CD4-positive, alpha-beta T cell (primary cell): ENCODE data around the gene CACNG7. TPM values are rescaled to one million over a fixed set of nuclear protein-coding genes. Genes with fewer than 3 reads are reported as not detected.

Source experiments
- ATAC-seq: fragments of 200-7000 bp; cut with Tn5 transposase; one replicate; pipeline ENCODE4 v1.10.0; 2022; ENCODE audit warnings: mild to moderate bottlenecking; ENCODE audit not compliant: poor library complexity
- CTCF ChIA-PET: fragments of 350-600 bp; sonication (Branson Sonifier 250); formaldehyde crosslinking; loops from one replicate; lab custom pipeline; 2021; ENCODE audit warnings: antibody characterized with exemption, inconsistent platforms; lab: Charles Lee
- POLR2A ChIA-PET: fragments of 350-600 bp; sonication (Branson Sonifier 250); formaldehyde crosslinking; loops from one replicate; lab custom pipeline; 2021; ENCODE audit warnings: antibody characterized with exemption, inconsistent platforms; lab: Charles Lee
- DNase-seq, 14 experiments: peaks; one replicate each; pipeline ENCODE4 v3.0.0-alpha.2; 2013 to 2020; ENCODE audit warnings: mixed read lengths in 2 of 14
- H3K27ac ChIP-seq, 2 donors: one replicate each; pipeline versions ENCODE4 v1.5.1 to v1.7.0; 2013; ENCODE audit warnings: low read length in 2 of 2, low read depth in 1 of 2, mild to moderate bottlenecking in 1 of 2
- H3K27me3 ChIP-seq, 2 experiments: 1 replicate in 1 of 2; 2 replicates in 1 of 2; pipeline versions ENCODE4 v1.6.1 to v1.7.0; 2013; ENCODE audit warnings: low read length in 2 of 2, control low read depth in 1 of 2, mild to moderate bottlenecking in 1 of 2, moderate library complexity in 1 of 2; ENCODE audit not compliant: insufficient read depth in 2 of 2, control insufficient read depth in 1 of 2
- H3K36me3 ChIP-seq: one replicate; pipeline ENCODE4 v1.6.1; 2013; ENCODE audit warnings: low read length, control low read depth; ENCODE audit not compliant: insufficient read depth
- H3K4me1 ChIP-seq: one replicate; pipeline ENCODE4 v1.6.1; 2013; ENCODE audit warnings: low read length, control low read depth; ENCODE audit not compliant: insufficient read depth
- H3K4me3 ChIP-seq: one replicate; pipeline ENCODE4 v1.5.1; 2013; ENCODE audit warnings: mild to moderate bottlenecking, low read length, moderate library complexity
- H3K9me3 ChIP-seq, 2 experiments: 1 replicate in 1 of 2; 2 replicates in 1 of 2; pipeline versions ENCODE4 v1.6.1 to v1.7.0; 2013; ENCODE audit warnings: low read length in 2 of 2, mild to moderate bottlenecking in 2 of 2, control low read depth in 1 of 2, moderate library complexity in 1 of 2; ENCODE audit not compliant: control insufficient read depth in 1 of 2, insufficient read depth in 1 of 2
- H3K27ac Mint-ChIP-seq: one replicate; pipeline ENCODE4 v1.8.0; 2020; ENCODE audit warnings: mixed read lengths
- H3K27me3 Mint-ChIP-seq: one replicate; pipeline ENCODE4 v1.8.0; 2021; ENCODE audit warnings: mixed read lengths
- H3K36me3 Mint-ChIP-seq: one replicate; pipeline ENCODE4 v1.8.0; 2021; ENCODE audit warnings: low read depth, mixed read lengths
- H3K4me1 Mint-ChIP-seq: one replicate; pipeline ENCODE4 v1.8.0; 2021; ENCODE audit warnings: low read depth, mixed read lengths
- H3K4me3 Mint-ChIP-seq: one replicate; pipeline ENCODE4 v1.8.0; 2020; ENCODE audit warnings: mild to moderate bottlenecking, mixed read lengths
- H3K9me3 Mint-ChIP-seq: one replicate; pipeline ENCODE4 v1.8.0; 2020; ENCODE audit warnings: mixed read lengths
- intact Hi-C, 2 experiments: fragments of 100-400 bp; cut with DNase I in 1 of 2; cut with micrococcal nuclease in 1 of 2; formaldehyde crosslinking; loops; one replicate each; pipeline versions ENCODE4 v1.15.1 to v1.9.0; 2023 to 2025; cut with DNase I, micrococcal nuclease
- total RNA-seq, 174 experiments: library from RNA in 2 of 174; stranded (reverse) in 2 of 174; gene quantifications; one replicate each; pipeline ENCODE4 v1.2.3 and lab custom pipeline; 2021 to 2026
- TF ChIP-seq, protein P1 (sequence below): fragments of 200-600 bp; IDR thresholded peaks from one replicate; pipeline ENCODE4 v1.8.0; 2022; ENCODE audit warnings: antibody characterized with exemption, mild to moderate bottlenecking

Gene CACNG7
- total RNA-seq, 2 experiments from 2014 or later: not detected

GRCh38 chr19:53905787-53906186 lies 3.3 kb upstream of the CACNG7 start:
- CTCF ChIA-PET: interaction anchor here (1.3 kb wide), 1 partner anchor 38 kb away, joined by 3 read pairs; the partner anchor contains the start of gene MYADM
- intact Hi-C loops: loop anchor here in 1 of 2 experiments (5.0 kb wide), 1 partner anchor 117 kb away; no protein-coding TSS in a partner anchor
- DNase-seq: no peak
- Mint-ChIP-seq H3K9me3 (peaks cover 6% of the 10 kb centered on the region), H3K27me3 (peaks cover 92% of the 10 kb centered on the region), H3K27ac (no peak overlapping the region), H3K36me3 (no peaks in the 10 kb centered on the region), H3K4me1 (peaks cover 28% of the 10 kb centered on the region), H3K4me3 (no peak overlapping the region)
- Histone ChIP-seq H3K4me3 (no peak overlapping the region), H3K9me3 (peaks cover 0 to 33% of the 10 kb centered on the region in 2 experiments), H3K4me1 (peaks cover 34% of the 10 kb centered on the region), H3K27ac (no peak overlapping the region), H3K36me3 (no peaks in the 10 kb centered on the region), H3K27me3 (peaks cover 52 to 56% of the 10 kb centered on the region in 2 experiments)
- TF ChIP-seq, protein P1, sequence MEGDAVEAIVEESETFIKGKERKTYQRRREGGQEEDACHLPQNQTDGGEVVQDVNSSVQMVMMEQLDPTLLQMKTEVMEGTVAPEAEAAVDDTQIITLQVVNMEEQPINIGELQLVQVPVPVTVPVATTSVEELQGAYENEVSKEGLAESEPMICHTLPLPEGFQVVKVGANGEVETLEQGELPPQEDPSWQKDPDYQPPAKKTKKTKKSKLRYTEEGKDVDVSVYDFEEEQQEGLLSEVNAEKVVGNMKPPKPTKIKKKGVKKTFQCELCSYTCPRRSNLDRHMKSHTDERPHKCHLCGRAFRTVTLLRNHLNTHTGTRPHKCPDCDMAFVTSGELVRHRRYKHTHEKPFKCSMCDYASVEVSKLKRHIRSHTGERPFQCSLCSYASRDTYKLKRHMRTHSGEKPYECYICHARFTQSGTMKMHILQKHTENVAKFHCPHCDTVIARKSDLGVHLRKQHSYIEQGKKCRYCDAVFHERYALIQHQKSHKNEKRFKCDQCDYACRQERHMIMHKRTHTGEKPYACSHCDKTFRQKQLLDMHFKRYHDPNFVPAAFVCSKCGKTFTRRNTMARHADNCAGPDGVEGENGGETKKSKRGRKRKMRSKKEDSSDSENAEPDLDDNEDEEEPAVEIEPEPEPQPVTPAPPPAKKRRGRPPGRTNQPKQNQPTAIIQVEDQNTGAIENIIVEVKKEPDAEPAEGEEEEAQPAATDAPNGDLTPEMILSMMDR: no peak
- no peak for ATAC-seq
- POLR2A ChIA-PET: no interaction called here

- Histone ChIP-seq H3K36me3 (no peaks in the 10 kb centered on the region), H3K4me3 (no peak overlapping the region), H3K4me1 (peaks cover 34% of the 10 kb centered on the region), H3K27ac (no peak overlapping the region), H3K27me3 (peaks cover 57 to 62% of the 10 kb centered on the region in 2 experiments), H3K9me3 (peaks cover 0 to 32% of the 10 kb centered on the region in 2 experiments)
- intact Hi-C loops: loop anchor here in 1 of 2 experiments (5.0 kb wide), 1 partner anchor 116 kb away; no protein-coding TSS in a partner anchor
- Mint-ChIP-seq H3K4me3 (no peak overlapping the region), H3K27me3 (peaks cover 96% of the 10 kb centered on the region), H3K9me3 (peaks cover 6% of the 10 kb centered on the region), H3K4me1 (peaks cover 28% of the 10 kb centered on the region), H3K27ac (no peak overlapping the region), H3K36me3 (no peaks in the 10 kb centered on the region)
- TF ChIP-seq, protein P1: peak; percentile 78
- POLR2A ChIA-PET: no interaction called here
- ATAC-seq (peak; percentile 58), DNase-seq (peak; percentile 42 to 82 (median 62))
- CTCF ChIA-PET: interaction anchor here (0.6 to 1.3 kb wide), 2 partner anchors 39 to 997 kb away, joined by 3 to 6 read pairs; partner anchors contain the start of gene MYADM
Measured at GRCh38 chr19:53906211-53907192, 2.6 kb upstream of the CACNG7 start.

DNA sequence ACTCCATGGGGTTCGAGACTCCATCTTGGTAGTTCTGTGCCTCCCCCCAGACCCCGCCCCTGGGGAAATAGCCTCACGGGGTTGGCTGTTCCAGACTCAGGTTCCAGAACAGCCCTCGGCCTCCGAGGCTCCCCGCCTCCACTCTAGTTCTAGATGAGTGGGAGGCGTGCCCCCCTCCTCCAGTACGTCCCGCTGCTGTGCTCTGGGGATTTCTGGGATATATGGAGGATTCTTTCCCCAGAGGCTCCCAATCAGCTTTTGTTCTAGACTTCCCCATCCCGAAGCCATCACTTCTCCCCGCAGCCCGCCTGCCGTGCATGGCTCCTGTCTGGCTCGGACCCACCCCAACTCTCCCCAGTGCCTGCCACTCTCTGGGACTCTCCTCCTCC lies 1.9 kb upstream of the CACNG7 start:
- Mint-ChIP-seq H3K27me3 (peaks cover 97% of the 10 kb centered on the region), H3K4me3 (no peak overlapping the region), H3K27ac (no peak overlapping the region), H3K36me3 (no peaks in the 10 kb centered on the region), H3K4me1 (peaks cover 28% of the 10 kb centered on the region), H3K9me3 (peaks cover 3% of the 10 kb centered on the region)
- Histone ChIP-seq H3K4me1 (peaks cover 34% of the 10 kb centered on the region), H3K36me3 (no peaks in the 10 kb centered on the region), H3K27ac (no peak overlapping the region), H3K27me3 (peaks cover 64 to 68% of the 10 kb centered on the region in 2 experiments), H3K9me3 (peaks cover 0 to 34% of the 10 kb centered on the region in 2 experiments), H3K4me3 (no peak overlapping the region)
- DNase-seq: no peak
- ChIA-PET POLR2A (no interaction called here), CTCF (interaction anchor here (0.6 to 1.3 kb wide), 2 partner anchors 40 to 997 kb away, joined by 3 to 6 read pairs; partner anchors contain the start of gene MYADM)
- TF ChIP-seq, protein P1: no peak
- intact Hi-C loops: loop anchor here in 1 of 2 experiments (5.0 kb wide), 1 partner anchor 115 kb away; no protein-coding TSS in a partner anchor
- ATAC-seq: no peak
